ENCODE results near the gene CDY2A. TPM values are rescaled to one million over a fixed set of nuclear protein-coding genes. Genes with fewer than 3 reads are reported as not detected.
"Not testable (repeated sequence)": the region's sequence is repeated elsewhere in the genome, so short reads cannot be mapped to it uniquely, and the experiment has no call there.

The CDY2A gene
- not detected for total RNA-seq (2021; fragmentation: NEBNext Ultra II Directional; extraction: Animal tissue kit (Norgen Biotek cat#: 25700))
- long read RNA-seq = 0 reads

GRCh38 chrY:18025487-18025886 lies at the start of gene CDY2A:
Gene CDY2A, plus strand, starts transcription at chrY:18025787. Its CDS starts 328 bp downstream, at chrY:18026115.
- H3K36me3 Mint-ChIP-seq (ENCODE audit: low read depth); H3K27ac Mint-ChIP-seq; H3K4me1 Mint-ChIP-seq (ENCODE audit: low read depth); H3K4me3 Mint-ChIP-seq; H3K9me3 Mint-ChIP-seq; H3K27me3 Mint-ChIP-seq (ENCODE audit: insufficient read depth); DNase-seq: not testable (repeated sequence)

- not testable (repeated sequence) for H3K36me3 Mint-ChIP-seq (ENCODE audit: low read depth); H3K4me3 Mint-ChIP-seq; H3K4me1 Mint-ChIP-seq (ENCODE audit: low read depth); H3K27ac Mint-ChIP-seq; DNase-seq; H3K27me3 Mint-ChIP-seq (ENCODE audit: insufficient read depth); H3K9me3 Mint-ChIP-seq
Measured at GRCh38 chrY:17997586-17997985, 28.0 kb upstream of the CDY2A start.

- not testable (repeated sequence) for H3K4me1 Mint-ChIP-seq (ENCODE audit: low read depth); H3K27ac Mint-ChIP-seq; H3K36me3 Mint-ChIP-seq (ENCODE audit: low read depth); H3K9me3 Mint-ChIP-seq; H3K27me3 Mint-ChIP-seq (ENCODE audit: insufficient read depth); H3K4me3 Mint-ChIP-seq; DNase-seq
Measured at GRCh38 chrY:17998266-17998665, 27.3 kb upstream of the CDY2A start.

- not testable (repeated sequence) for H3K4me1 Mint-ChIP-seq (ENCODE audit: low read depth); DNase-seq; H3K4me3 Mint-ChIP-seq; H3K9me3 Mint-ChIP-seq; H3K36me3 Mint-ChIP-seq (ENCODE audit: low read depth); H3K27ac Mint-ChIP-seq; H3K27me3 Mint-ChIP-seq (ENCODE audit: insufficient read depth)
Measured at GRCh38 chrY:18023897-18024296, 1.7 kb upstream of the CDY2A start.

GRCh38 chrY:18028845-18029244 lies 3.3 kb downstream of the CDY2A start:
- H3K4me3 Mint-ChIP-seq; H3K9me3 Mint-ChIP-seq; H3K4me1 Mint-ChIP-seq (ENCODE audit: low read depth); H3K27me3 Mint-ChIP-seq (ENCODE audit: insufficient read depth); H3K36me3 Mint-ChIP-seq (ENCODE audit: low read depth); DNase-seq; H3K27ac Mint-ChIP-seq: not testable (repeated sequence)

GRCh38 chrY:18030178-18030577 lies 4.6 kb downstream of the CDY2A start:
- not testable (repeated sequence) for H3K9me3 Mint-ChIP-seq; H3K27me3 Mint-ChIP-seq (ENCODE audit: insufficient read depth); H3K36me3 Mint-ChIP-seq (ENCODE audit: low read depth); H3K4me3 Mint-ChIP-seq; H3K27ac Mint-ChIP-seq; DNase-seq; H3K4me1 Mint-ChIP-seq (ENCODE audit: low read depth)

GRCh38 chrY:18034100-18034814 lies 8.7 kb downstream of the CDY2A start:
- not testable (repeated sequence) for H3K4me1 Mint-ChIP-seq (ENCODE audit: low read depth); H3K36me3 Mint-ChIP-seq (ENCODE audit: low read depth); H3K9me3 Mint-ChIP-seq; H3K27ac Mint-ChIP-seq; DNase-seq; H3K4me3 Mint-ChIP-seq; H3K27me3 Mint-ChIP-seq (ENCODE audit: insufficient read depth)

- not testable (repeated sequence) for H3K4me3 Mint-ChIP-seq; H3K9me3 Mint-ChIP-seq; H3K27ac Mint-ChIP-seq; H3K4me1 Mint-ChIP-seq (ENCODE audit: low read depth); H3K27me3 Mint-ChIP-seq (ENCODE audit: insufficient read depth); H3K36me3 Mint-ChIP-seq (ENCODE audit: low read depth); DNase-seq
Measured at GRCh38 chrY:18034864-18035263, 9.3 kb downstream of the CDY2A start.

GRCh38 chrY:18044990-18045389 lies 19.4 kb downstream of the CDY2A start:
- H3K4me3 Mint-ChIP-seq; H3K27ac Mint-ChIP-seq; DNase-seq; H3K36me3 Mint-ChIP-seq (ENCODE audit: low read depth); H3K4me1 Mint-ChIP-seq (ENCODE audit: low read depth); H3K9me3 Mint-ChIP-seq; H3K27me3 Mint-ChIP-seq (ENCODE audit: insufficient read depth): not testable (repeated sequence)

GRCh38 chrY:18048149-18049040 lies 22.8 kb downstream of the CDY2A start:
- H3K27ac Mint-ChIP-seq; H3K36me3 Mint-ChIP-seq (ENCODE audit: low read depth); DNase-seq; H3K9me3 Mint-ChIP-seq; H3K27me3 Mint-ChIP-seq (ENCODE audit: insufficient read depth); H3K4me3 Mint-ChIP-seq; H3K4me1 Mint-ChIP-seq (ENCODE audit: low read depth): not testable (repeated sequence)

- not testable (repeated sequence) for H3K36me3 Mint-ChIP-seq (ENCODE audit: low read depth); H3K9me3 Mint-ChIP-seq; H3K27ac Mint-ChIP-seq; H3K4me1 Mint-ChIP-seq (ENCODE audit: low read depth); DNase-seq; H3K4me3 Mint-ChIP-seq; H3K27me3 Mint-ChIP-seq (ENCODE audit: insufficient read depth)
Measured at GRCh38 chrY:18049061-18049460, 23.5 kb downstream of the CDY2A start.

GRCh38 chrY:18056473-18056872 lies 30.9 kb downstream of the CDY2A start:
- H3K9me3 Mint-ChIP-seq; H3K4me3 Mint-ChIP-seq; H3K4me1 Mint-ChIP-seq (ENCODE audit: low read depth); H3K36me3 Mint-ChIP-seq (ENCODE audit: low read depth); DNase-seq; H3K27ac Mint-ChIP-seq; H3K27me3 Mint-ChIP-seq (ENCODE audit: insufficient read depth): not testable (repeated sequence)

- not testable (repeated sequence) for H3K4me1 Mint-ChIP-seq (ENCODE audit: low read depth); H3K36me3 Mint-ChIP-seq (ENCODE audit: low read depth); DNase-seq; H3K27ac Mint-ChIP-seq; H3K27me3 Mint-ChIP-seq (ENCODE audit: insufficient read depth); H3K9me3 Mint-ChIP-seq; H3K4me3 Mint-ChIP-seq
Measured at GRCh38 chrY:18073464-18073863, 47.9 kb downstream of the CDY2A start.

All from HFFc6 (cell line).